Endothelial cell of umbilical vein (primary cell): ENCODE measurements around the gene FHIT. TPM values are rescaled to one million over a fixed set of nuclear protein-coding genes. Genes with fewer than 3 reads are reported as not detected.

Experiments
- BruUV-seq: library from RNA; stranded (reverse); fragments of 400-500 nt; replicated peaks from 2 replicates; lab custom pipeline; 2021; lab: Mats Ljungman, UMichigan
- CTCF ChIA-PET: fragments of 300-600, 350-600 bp; sonication (Branson Sonifier 250); formaldehyde crosslinking; loops from one replicate; lab custom pipeline; 2021; ENCODE audit warnings: antibody characterized with exemption, inconsistent platforms; lab: Charles Lee
- POLR2A ChIA-PET: fragments of 300-600, 350-600 bp; sonication (Branson Sonifier 250); formaldehyde crosslinking; loops from one replicate; lab custom pipeline; 2021; ENCODE audit warnings: antibody characterized with exemption, inconsistent platforms; lab: Charles Lee
- DNase-seq: peaks from one replicate; pipeline ENCODE4 v3.0.0-alpha.2; 2011; ENCODE audit warnings: low read depth, low spot score
- FAIRE-seq: peaks from 2 replicates; lab custom pipeline; 2011; peaks lifted over from hg19 to GRCh38; lab: Jason Lieb, UNC
- H2AFZ ChIP-seq: 2 replicates; pipeline ENCODE4 v1.6.0; 2012; ENCODE audit warnings: low read depth, low read length, control low read depth, inconsistent platforms
- H3K27ac ChIP-seq: 2 replicates; pipeline ENCODE4 v1.5.1; 2011; ENCODE audit warnings: low read depth, mild to moderate bottlenecking, control low read depth, low read length, moderate library complexity; ENCODE audit not compliant: insufficient read depth
- H3K27me3 ChIP-seq, 2 experiments: 2 replicates each; pipeline versions ENCODE4 v1.6.0 to v1.6.1; 2011; ENCODE audit warnings: low read length in 2 of 2, mixed read lengths in 1 of 2; ENCODE audit not compliant: control insufficient read depth in 2 of 2, insufficient read depth in 2 of 2
- H3K36me3 ChIP-seq, 2 experiments: 2 replicates in 1 of 2; 3 replicates in 1 of 2; pipeline ENCODE4 v1.5.1; 2011; ENCODE audit warnings: low read length in 2 of 2, mild to moderate bottlenecking in 1 of 2, moderate library complexity in 1 of 2; ENCODE audit not compliant: control insufficient read depth in 2 of 2, insufficient read depth in 2 of 2; ENCODE audit errors: extremely low read depth in 1 of 2
- H3K4me1 ChIP-seq: 3 replicates; pipeline ENCODE4 v1.5.1; 2011; ENCODE audit warnings: mild to moderate bottlenecking, low read length; ENCODE audit not compliant: control insufficient read depth, insufficient read depth; ENCODE audit errors: extremely low read depth
- H3K4me2 ChIP-seq: 2 replicates; pipeline ENCODE4 v1.6.1; 2011; ENCODE audit warnings: low read length, control low read depth, mixed read lengths; ENCODE audit not compliant: insufficient read depth
- H3K4me3 ChIP-seq, 3 experiments: fragments of 200-600 bp in 1 of 3; sonication (generic), shearing (Covaris generic) in 1 of 3; replicated peaks in 1 of 3; 2 replicates each; pipeline ENCODE4 v1.5.1; 2011 to 2016; ENCODE audit warnings: control low read depth in 3 of 3, low read length in 3 of 3, mild to moderate bottlenecking in 2 of 3, inconsistent platforms in 1 of 3, low read depth in 1 of 3, moderate library complexity in 1 of 3; ENCODE audit not compliant: insufficient read depth in 1 of 3
- H3K79me2 ChIP-seq: 2 replicates; pipeline ENCODE4 v1.6.0; 2012; ENCODE audit warnings: low read length, inconsistent platforms; ENCODE audit not compliant: control insufficient read depth, insufficient read depth
- H3K9ac ChIP-seq: replicated peaks from 2 replicates; pipeline ENCODE3; 2011; ENCODE audit warnings: low read length, control low read depth; ENCODE audit not compliant: insufficient read depth; ENCODE audit errors: extremely low read depth
- H3K9me1 ChIP-seq: replicated peaks from 3 replicates; pipeline ENCODE4 v1.6.0; 2011; ENCODE audit warnings: mild to moderate bottlenecking, low read length; ENCODE audit not compliant: control insufficient read depth, insufficient read depth; ENCODE audit errors: extremely low read depth
- H3K9me3 ChIP-seq: replicated peaks from 2 replicates; pipeline ENCODE4 v1.5.1; 2012; ENCODE audit warnings: low read length, inconsistent platforms; ENCODE audit not compliant: control insufficient read depth, insufficient read depth
- H4K20me1 ChIP-seq: replicated peaks from 2 replicates; pipeline ENCODE3; 2011; ENCODE audit warnings: mild to moderate bottlenecking, low read length; ENCODE audit not compliant: control insufficient read depth, insufficient read depth; ENCODE audit errors: extremely low read depth
- EZH2 ChIP-seq: IDR thresholded peaks from 2 replicates; pipeline ENCODE4 v1.6.1; 2012; ENCODE audit warnings: borderline replicate concordance, low read depth, mild to moderate bottlenecking, moderate library complexity, low read length, inconsistent platforms; ENCODE audit not compliant: severe bottlenecking
- FOS ChIP-seq: IDR thresholded peaks from 2 replicates; pipeline ENCODE4 v1.6.1; 2011; ENCODE audit warnings: mild to moderate bottlenecking, low read length, moderate library complexity, borderline replicate concordance; ENCODE audit not compliant: insufficient read depth
- GATA2 ChIP-seq: IDR thresholded peaks from 2 replicates; pipeline ENCODE4 v1.7.0; 2011; ENCODE audit warnings: low read depth, mild to moderate bottlenecking, moderate library complexity, mixed read lengths, low read length; ENCODE audit not compliant: insufficient read length, insufficient read depth
- JUN ChIP-seq: IDR thresholded peaks from 2 replicates; pipeline ENCODE4 v1.6.1; 2011; ENCODE audit warnings: borderline replicate concordance, low read depth; ENCODE audit not compliant: insufficient read length, insufficient read depth
- MYC ChIP-seq: IDR thresholded peaks from one replicate; pipeline ENCODE4 v1.6.1; 2011; ENCODE audit warnings: mild to moderate bottlenecking, low read depth, low read length
- POLR2A ChIP-seq: IDR thresholded peaks from 2 replicates; pipeline ENCODE4 v1.6.1; 2012; ENCODE audit warnings: low read depth, mild to moderate bottlenecking, control low read depth, low read length
- POLR2AphosphoS5 ChIP-seq: IDR thresholded peaks from 2 replicates; pipeline ENCODE4 v1.6.1; 2012; ENCODE audit warnings: low read depth, mild to moderate bottlenecking, control low read depth, low read length, moderate library complexity; ENCODE audit not compliant: insufficient read depth
- dilution Hi-C: fragments of 300-500 bp; cut with MboI; formaldehyde crosslinking; loops from one replicate; pipeline ENCODE4 v1.15.0; 2019; ENCODE audit warnings: low sequenced_read_pairs; ENCODE audit not compliant: extremely low pct_ligation_motif_present
- intact Hi-C: fragments of 100-400 bp; cut with micrococcal nuclease; formaldehyde crosslinking; loops from one replicate; pipeline ENCODE4 v1.10.0; 2022
- polyA plus RNA-seq, 4 experiments: library from polyadenylated mRNA; depleted of rRNA in 3 of 4; stranded (reverse) in 3 of 4; unstranded in 1 of 4; fragments of >200 nt; gene quantifications; 2 replicates each; pipeline versions ENCODE4 v1.2.1 to v1.2.3, GENCODE V29; 2011 to 2012; ENCODE audit warnings: missing spikeins in 1 of 4
- total RNA-seq: library from RNA; stranded (reverse); gene quantifications from 2 replicates; pipeline ENCODE4 v1.2.3, GENCODE V29; 2021
- TF ChIP-seq, protein P1 (sequence below), 2 donors: IDR thresholded peaks; 1 replicate in 1 of 2; 2 replicates in 1 of 2; pipeline ENCODE4 v1.5.1; 2011; ENCODE audit warnings: low read length in 2 of 2, mild to moderate bottlenecking in 2 of 2, moderate library complexity in 2 of 2, control low read depth in 1 of 2, inconsistent platforms in 1 of 2, low read depth in 1 of 2; ENCODE audit not compliant: insufficient read depth in 1 of 2; ENCODE audit errors: extremely low read depth in 1 of 2
- TF ChIP-seq, protein P2 (sequence below): IDR thresholded peaks from 2 replicates; pipeline ENCODE4 v1.6.1; 2011; ENCODE audit not compliant: insufficient read depth, insufficient read length

FHIT gene
- total and polyA plus RNA-seq, 2 donors (not counting 3 experiments of a cell fraction or from before 2014, with no cell fraction given), result 0.47 to 2.2 TPM

DNA sequence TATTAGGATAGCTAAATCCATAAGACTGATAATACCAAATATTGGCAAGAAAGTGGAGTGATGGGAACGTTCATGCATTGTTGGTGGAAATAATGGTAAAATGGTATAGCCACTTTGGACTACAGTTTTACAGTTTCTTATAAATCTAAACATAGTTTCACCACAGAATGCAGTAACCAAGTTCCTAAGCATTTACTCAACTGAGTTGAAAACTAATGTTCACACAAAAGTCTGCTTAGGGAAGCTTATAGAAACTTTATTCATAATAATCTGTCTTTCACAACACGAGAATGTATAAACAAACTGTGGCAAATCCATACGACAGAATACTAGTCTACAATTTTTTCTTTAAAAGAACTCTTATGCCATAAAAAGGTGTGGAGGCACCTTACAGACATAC is 969.3 kb downstream of the FHIT start:
- FAIRE-seq (no peak), DNase-seq (no peak)
- no peak for TF ChIP-seq FOS
- TF ChIP-seq EZH2, result no peak
- TF ChIP-seq MYC, result no peak
- TF ChIP-seq GATA2, result no peak
- TF ChIP-seq POLR2AphosphoS5, result no peak
- no peak for TF ChIP-seq POLR2A
- TF ChIP-seq, protein P1, sequence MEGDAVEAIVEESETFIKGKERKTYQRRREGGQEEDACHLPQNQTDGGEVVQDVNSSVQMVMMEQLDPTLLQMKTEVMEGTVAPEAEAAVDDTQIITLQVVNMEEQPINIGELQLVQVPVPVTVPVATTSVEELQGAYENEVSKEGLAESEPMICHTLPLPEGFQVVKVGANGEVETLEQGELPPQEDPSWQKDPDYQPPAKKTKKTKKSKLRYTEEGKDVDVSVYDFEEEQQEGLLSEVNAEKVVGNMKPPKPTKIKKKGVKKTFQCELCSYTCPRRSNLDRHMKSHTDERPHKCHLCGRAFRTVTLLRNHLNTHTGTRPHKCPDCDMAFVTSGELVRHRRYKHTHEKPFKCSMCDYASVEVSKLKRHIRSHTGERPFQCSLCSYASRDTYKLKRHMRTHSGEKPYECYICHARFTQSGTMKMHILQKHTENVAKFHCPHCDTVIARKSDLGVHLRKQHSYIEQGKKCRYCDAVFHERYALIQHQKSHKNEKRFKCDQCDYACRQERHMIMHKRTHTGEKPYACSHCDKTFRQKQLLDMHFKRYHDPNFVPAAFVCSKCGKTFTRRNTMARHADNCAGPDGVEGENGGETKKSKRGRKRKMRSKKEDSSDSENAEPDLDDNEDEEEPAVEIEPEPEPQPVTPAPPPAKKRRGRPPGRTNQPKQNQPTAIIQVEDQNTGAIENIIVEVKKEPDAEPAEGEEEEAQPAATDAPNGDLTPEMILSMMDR (IDR thresholded peaks at IDR 0.05; ENCODE audit: extremely low read depth in 1 of 2, insufficient read depth in 1 of 2, low read depth in 1 of 2, low read length in 2 of 2), result no peak
- no peak for TF ChIP-seq JUN
- TF ChIP-seq, protein P2, sequence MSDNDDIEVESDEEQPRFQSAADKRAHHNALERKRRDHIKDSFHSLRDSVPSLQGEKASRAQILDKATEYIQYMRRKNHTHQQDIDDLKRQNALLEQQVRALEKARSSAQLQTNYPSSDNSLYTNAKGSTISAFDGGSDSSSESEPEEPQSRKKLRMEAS, result no peak
- CTCF ChIA-PET, result no interaction called here
- no peak overlapping the region for H3K27ac ChIP-seq
- no peaks in the 10 kb centered on the region for H3K27me3 ChIP-seq
- no peaks in the 10 kb centered on the region for H3K9me3 ChIP-seq
- H2AFZ ChIP-seq, result no peak overlapping the region
- no peak overlapping the region for H3K9ac ChIP-seq
- H3K79me2 ChIP-seq, result no peaks in the 10 kb centered on the region
- no peaks in the 10 kb centered on the region for H3K4me1 ChIP-seq
- H3K4me2 ChIP-seq, result no peak overlapping the region
- POLR2A ChIA-PET, result no interaction called here
- H4K20me1 ChIP-seq, result no peaks in the 10 kb centered on the region
- H3K9me1 ChIP-seq, result no peaks in the 10 kb centered on the region
- dilution Hi-C loops (no loop called here), intact Hi-C loops (no loop called here)
- BruUV-seq, result no TSS peak
- H3K4me3 ChIP-seq, result no peak overlapping the region
- no peaks in the 10 kb centered on the region for H3K36me3 ChIP-seq
